Stimulated activated effector memory CD8-positive, alpha-beta T cell treated with anti-CD3 and anti-CD28 coated beads, Interleukin-12 subunit alpha, Interleukin-12 subunit beta, amount 100 ng/mL, for 72 hours (primary cell): ENCODE measurements around the gene VAMP8.
"Not testable (repeated sequence)": the region's sequence is repeated elsewhere in the genome, so short reads cannot be mapped to it uniquely, and the experiment has no call there.

ENCODE experiments used
- ATAC-seq: fragments of 150-1000 bp; cut with Tn5 transposase; 2 replicates; pipeline ENCODE4 v1.10.0; 2021
- DNase-seq, 2 donors: peaks; one replicate each; pipeline ENCODE4 v3.0.0; 2021 to 2022; ENCODE audit warnings: low spot score in 2 of 2
- H3K27ac Mint-ChIP-seq: one replicate; pipeline ENCODE4 v1.8.0; 2022; ENCODE audit warnings: mild to moderate bottlenecking, mixed read lengths
- H3K36me3 Mint-ChIP-seq: one replicate; pipeline ENCODE4 v1.8.0; 2022; ENCODE audit warnings: mild to moderate bottlenecking, mixed read lengths
- H3K4me1 Mint-ChIP-seq: one replicate; pipeline ENCODE4 v1.8.0; 2022; ENCODE audit warnings: mixed read lengths
- H3K4me3 Mint-ChIP-seq: one replicate; pipeline ENCODE4 v1.8.0; 2022; ENCODE audit warnings: mild to moderate bottlenecking, mixed read lengths
- H3K9me3 Mint-ChIP-seq: one replicate; pipeline ENCODE4 v1.8.0; 2022; ENCODE audit warnings: mixed read lengths

VAMP8 gene

GRCh38 chr2:85607268-85608215 is 30.2 kb downstream of the VAMP8 start:
- peaks cover 46% of the 10 kb centered on the region for H3K36me3 Mint-ChIP-seq
- DNase-seq (no peak), ATAC-seq (no peak)
- H3K27ac Mint-ChIP-seq: peak overlapping the region; percentile 37
- H3K4me1 Mint-ChIP-seq: peaks cover 29% of the 10 kb centered on the region
- no peaks in the 10 kb centered on the region for H3K9me3 Mint-ChIP-seq
- H3K4me3 Mint-ChIP-seq: no peak overlapping the region

- ATAC-seq (no peak), DNase-seq (no peak)
- peaks cover 46% of the 10 kb centered on the region for H3K36me3 Mint-ChIP-seq
- peak overlapping the region; percentile 86 for H3K27ac Mint-ChIP-seq
- H3K4me1 Mint-ChIP-seq: peaks cover 16% of the 10 kb centered on the region
- H3K4me3 Mint-ChIP-seq: peak overlapping the region; percentile 82
- no peaks in the 10 kb centered on the region for H3K9me3 Mint-ChIP-seq
Measured at GRCh38 chr2:85611217-85611704, 33.9 kb downstream of the VAMP8 start.

DNA sequence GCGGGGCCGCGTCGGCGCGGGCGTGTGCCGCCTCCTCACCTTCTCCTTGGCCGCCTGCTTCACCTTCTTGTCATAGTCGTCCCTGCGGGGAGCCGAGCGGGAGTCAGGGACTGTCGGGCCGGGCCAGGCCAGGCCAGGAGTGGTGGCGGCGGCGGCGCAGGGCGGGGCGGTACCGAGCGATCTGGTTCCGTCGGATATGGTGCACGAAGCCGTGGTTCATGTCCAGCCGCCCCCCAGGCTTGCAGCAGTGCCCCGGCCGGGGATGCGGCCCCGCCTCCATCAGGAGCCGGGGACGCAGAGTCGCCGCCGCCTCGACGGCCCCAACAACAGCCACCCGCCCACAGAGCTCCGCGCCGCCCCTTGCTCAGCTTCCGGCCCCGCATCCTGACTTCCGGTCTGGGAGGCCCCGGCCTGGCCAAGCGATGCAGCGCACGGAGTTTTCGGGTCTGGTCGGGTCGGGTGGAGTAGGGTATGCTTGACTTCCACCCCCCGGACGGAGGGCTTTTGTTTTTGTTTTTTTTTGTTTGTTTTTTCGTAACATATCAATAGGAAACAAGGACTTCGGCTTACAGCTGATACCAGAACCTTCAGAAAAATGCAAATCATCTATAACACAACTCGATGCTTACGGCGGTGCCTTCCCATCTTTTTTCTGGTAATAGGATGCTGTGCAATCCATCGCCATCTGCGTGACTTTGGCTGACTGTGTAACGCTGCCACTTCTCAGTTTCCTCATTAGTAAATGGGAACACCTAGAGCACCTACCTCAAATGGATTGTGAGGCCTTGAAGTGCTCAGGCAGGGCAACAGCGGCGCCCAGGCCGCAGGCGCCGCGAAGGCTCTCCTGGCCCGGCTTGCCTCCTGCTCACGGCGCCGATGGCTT is 34.6 kb downstream of the VAMP8 start, which contains the start of gene C2orf68:
TSS of gene C2orf68 (minus strand) at position 362 of the 883 bp plus-strand sequence. CDS start at position 280, 82 bp downstream.
- Mint-ChIP-seq H3K4me1 (peaks cover 16% of the 10 kb centered on the region), H3K9me3 (no peaks in the 10 kb centered on the region), H3K36me3 (peaks cover 46% of the 10 kb centered on the region), H3K27ac (peak within 1 kb of the TSS; percentile 86), H3K4me3 (peak within 1 kb of the TSS; percentile 82)
- ATAC-seq: peak; percentile 82
- peak; percentile 74 to 93 for DNase-seq

- DNase-seq (no peak), ATAC-seq (no peak)
- no peak overlapping the region for H3K27ac Mint-ChIP-seq
- peaks cover 43% of the 10 kb centered on the region for H3K36me3 Mint-ChIP-seq
- H3K4me1 Mint-ChIP-seq: peaks cover 17% of the 10 kb centered on the region
- peak overlapping the region; percentile 82 for H3K4me3 Mint-ChIP-seq
- H3K9me3 Mint-ChIP-seq: no peaks in the 10 kb centered on the region
Measured at GRCh38 chr2:85613717-85614515, 36.5 kb downstream of the VAMP8 start.

DNA sequence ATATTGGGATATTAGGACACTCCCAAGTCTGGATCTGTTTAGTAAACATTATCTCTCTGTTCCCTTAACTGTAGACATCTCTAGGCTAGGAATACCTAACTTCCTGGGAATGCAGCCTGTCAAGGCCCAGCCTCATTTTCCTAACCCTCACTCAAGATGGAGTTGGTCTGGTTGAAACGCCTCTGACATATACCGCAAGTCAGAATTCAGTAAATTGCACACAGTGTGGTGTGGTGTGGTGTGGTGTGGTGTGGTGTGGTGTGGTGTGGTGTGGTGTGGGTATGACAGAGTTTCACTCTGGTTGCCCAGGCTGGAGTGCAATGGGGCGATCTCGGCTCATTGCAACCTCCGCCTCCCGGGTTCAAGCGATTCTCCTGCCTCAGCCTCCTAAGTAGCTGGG is 37.4 kb downstream of the VAMP8 start:
- H3K9me3 Mint-ChIP-seq, H3K27ac Mint-ChIP-seq, H3K4me3 Mint-ChIP-seq, DNase-seq, ATAC-seq: not testable (repeated sequence)
- Mint-ChIP-seq H3K4me1 (peaks cover 13% of the 10 kb centered on the region), H3K36me3 (peaks cover 43% of the 10 kb centered on the region)

GRCh38 chr2:85615413-85615728 is 38.0 kb downstream of the VAMP8 start:
- Mint-ChIP-seq H3K36me3 (peaks cover 43% of the 10 kb centered on the region), H3K27ac (peak overlapping the region; percentile 93), H3K4me1 (peaks cover 13% of the 10 kb centered on the region), H3K9me3 (no peaks in the 10 kb centered on the region), H3K4me3 (peak overlapping the region; percentile 85)
- DNase-seq (no peak), ATAC-seq (no peak)

DNA sequence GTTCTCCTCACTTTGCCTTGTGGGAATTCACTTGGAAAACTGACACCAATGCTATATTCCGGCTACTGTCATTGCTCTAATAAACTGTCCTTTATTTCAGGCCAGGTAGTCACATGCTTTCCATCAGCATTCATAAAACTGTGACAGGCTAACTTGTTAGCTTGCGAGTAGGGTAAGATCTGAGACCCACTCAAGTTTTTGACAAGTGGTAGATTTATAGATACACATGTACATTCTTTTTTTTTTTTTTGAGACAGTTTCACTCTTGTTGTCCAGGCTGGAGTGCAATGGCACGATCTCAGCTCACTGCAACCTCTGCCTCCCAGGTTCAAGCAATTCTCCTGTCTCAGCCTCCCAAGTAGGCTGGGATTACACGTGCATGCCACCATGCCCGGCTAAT is 40.3 kb downstream of the VAMP8 start:
- not testable (repeated sequence) for H3K27ac Mint-ChIP-seq, DNase-seq, H3K9me3 Mint-ChIP-seq, ATAC-seq
- H3K36me3 Mint-ChIP-seq: peaks cover 63% of the 10 kb centered on the region
- peaks cover 15% of the 10 kb centered on the region for H3K4me1 Mint-ChIP-seq
- peak overlapping the region; percentile 85 for H3K4me3 Mint-ChIP-seq

- no peak overlapping the region for H3K4me3 Mint-ChIP-seq
- no peak for DNase-seq
- no peak overlapping the region for H3K27ac Mint-ChIP-seq
- H3K36me3 Mint-ChIP-seq: peaks cover 82% of the 10 kb centered on the region
- H3K4me1 Mint-ChIP-seq: peaks cover 18% of the 10 kb centered on the region
- no peaks in the 10 kb centered on the region for H3K9me3 Mint-ChIP-seq
- ATAC-seq: no peak
Measured at GRCh38 chr2:85619617-85620016, 42.2 kb downstream of the VAMP8 start.

DNA sequence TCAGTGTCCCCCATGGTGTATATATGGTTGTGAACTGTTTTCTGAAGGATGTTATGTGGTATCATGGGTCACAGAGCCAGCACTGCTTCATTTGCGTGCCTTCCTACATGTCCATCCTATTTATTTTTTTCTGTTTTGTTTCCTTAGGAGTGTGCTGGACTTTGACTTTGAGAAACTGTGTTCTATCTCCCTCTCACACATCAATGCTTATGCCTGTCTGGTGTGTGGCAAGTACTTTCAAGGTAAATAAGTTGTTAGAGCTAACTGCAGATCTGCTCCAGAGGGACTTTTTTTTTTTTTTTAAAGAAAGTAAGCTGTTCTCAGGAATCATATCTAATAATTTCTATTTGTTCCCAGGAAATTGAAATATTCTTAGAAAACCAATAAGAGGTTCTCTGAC is 44.0 kb downstream of the VAMP8 start:
- Mint-ChIP-seq H3K4me3 (no peak overlapping the region), H3K9me3 (no peaks in the 10 kb centered on the region), H3K4me1 (peaks cover 18% of the 10 kb centered on the region), H3K36me3 (peaks cover 93% of the 10 kb centered on the region), H3K27ac (no peak overlapping the region)
- ATAC-seq (no peak), DNase-seq (no peak)

DNA sequence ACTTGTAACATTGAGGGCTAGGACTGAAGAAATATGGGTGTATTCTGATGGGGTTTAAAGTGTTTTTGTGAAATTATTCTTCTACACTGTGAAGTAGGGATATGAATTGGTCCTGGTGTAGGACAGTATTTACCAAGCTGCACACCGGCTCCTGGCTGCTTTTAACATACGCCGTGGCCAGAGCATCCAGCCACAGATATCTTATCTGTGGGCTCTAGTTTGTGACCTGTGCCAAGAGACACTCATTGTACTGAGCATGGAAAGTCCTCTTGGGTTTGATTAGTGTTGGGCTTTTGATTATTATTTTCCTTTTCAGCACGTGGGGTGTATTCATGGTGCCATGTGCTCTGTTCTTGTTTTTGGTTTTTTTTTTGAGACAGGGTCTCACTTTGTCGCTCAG is 46.6 kb downstream of the VAMP8 start:
- H3K4me3 Mint-ChIP-seq: no peak overlapping the region
- peak overlapping the region; percentile 43 for H3K27ac Mint-ChIP-seq
- no peaks in the 10 kb centered on the region for H3K9me3 Mint-ChIP-seq
- peaks cover 100% of the 10 kb centered on the region for H3K36me3 Mint-ChIP-seq
- ATAC-seq (no peak), DNase-seq (no peak)
- peaks cover 13% of the 10 kb centered on the region for H3K4me1 Mint-ChIP-seq

GRCh38 chr2:85628658-85629057 is 51.3 kb downstream of the VAMP8 start:
- ATAC-seq: peak; percentile 98
- H3K4me1 Mint-ChIP-seq: peaks cover 7% of the 10 kb centered on the region
- no peak for DNase-seq
- H3K27ac Mint-ChIP-seq: peak overlapping the region; percentile 89
- no peaks in the 10 kb centered on the region for H3K9me3 Mint-ChIP-seq
- H3K36me3 Mint-ChIP-seq: peaks cover 100% of the 10 kb centered on the region
- peak overlapping the region; percentile 30 for H3K4me3 Mint-ChIP-seq

- H3K27ac Mint-ChIP-seq: no peak overlapping the region
- H3K4me1 Mint-ChIP-seq: peaks cover 15% of the 10 kb centered on the region
- no peaks in the 10 kb centered on the region for H3K9me3 Mint-ChIP-seq
- peaks cover 100% of the 10 kb centered on the region for H3K36me3 Mint-ChIP-seq
- ATAC-seq (no peak), DNase-seq (no peak)
- H3K4me3 Mint-ChIP-seq: no peak overlapping the region
Measured at GRCh38 chr2:85631316-85631715, 53.9 kb downstream of the VAMP8 start.
